Mesothelial cell of epicardium (in vitro differentiated cells): ENCODE data around the gene SNX7. TPM values are rescaled to one million over a fixed set of nuclear protein-coding genes. Genes with fewer than 3 reads are reported as not detected.

Experiments
- DNase-seq, 2 experiments: peaks; one replicate each; pipeline ENCODE4 v3.0.0; 2021; ENCODE audit warnings: low spot score in 2 of 2; ENCODE audit not compliant: unreplicated experiment in 2 of 2
- H3K27ac Mint-ChIP-seq: 2 replicates; pipeline ENCODE4 v1.8.0; 2021; ENCODE audit warnings: mixed read lengths
- H3K27me3 Mint-ChIP-seq: 2 replicates; pipeline ENCODE4 v1.8.0; 2021; ENCODE audit warnings: low read depth, mixed read lengths
- H3K36me3 Mint-ChIP-seq: 2 replicates; pipeline ENCODE4 v1.8.0; 2021; ENCODE audit warnings: mixed read lengths
- H3K4me1 Mint-ChIP-seq: 2 replicates; pipeline ENCODE4 v1.8.0; 2021; ENCODE audit warnings: mixed read lengths
- H3K4me3 Mint-ChIP-seq: 2 replicates; pipeline ENCODE4 v1.8.0; 2021; ENCODE audit warnings: mild to moderate bottlenecking, moderate library complexity, mixed read lengths
- H3K9me3 Mint-ChIP-seq: 2 replicates; pipeline ENCODE4 v1.8.0; 2021; ENCODE audit warnings: mixed read lengths
- CTCF ChIP-seq: fragments of 200-600 bp; sonication (generic); IDR thresholded peaks from one replicate; pipeline ENCODE4 v1.5.0; 2021; ENCODE audit warnings: antibody characterized with exemption; ENCODE audit not compliant: unreplicated experiment
- total RNA-seq: library from RNA; stranded (reverse); gene quantifications from 3 replicates; pipeline ENCODE4 v1.2.1, GENCODE V29; 2021

The SNX7 gene
- total RNA-seq, 1 donor from 2014 or later = 16.1 TPM

- no peak for DNase-seq
- no peak for TF ChIP-seq CTCF
- H3K4me1 Mint-ChIP-seq = no peaks in the 10 kb centered on the region
- H3K27me3 Mint-ChIP-seq = no peaks in the 10 kb centered on the region
- H3K9me3 Mint-ChIP-seq = peaks cover 19% of the 10 kb centered on the region
- H3K36me3 Mint-ChIP-seq = no peaks in the 10 kb centered on the region
- H3K27ac Mint-ChIP-seq = no peak overlapping the region
- no peak overlapping the region for H3K4me3 Mint-ChIP-seq
These were observed 10.3 kb upstream of the SNX7 start for GRCh38 chr1:98651116-98651632.

- no peaks in the 10 kb centered on the region for H3K4me1 Mint-ChIP-seq
- H3K36me3 Mint-ChIP-seq = no peaks in the 10 kb centered on the region
- H3K9me3 Mint-ChIP-seq = peaks cover 13% of the 10 kb centered on the region
- no peak overlapping the region for H3K27ac Mint-ChIP-seq
- DNase-seq = no peak
- TF ChIP-seq CTCF = no peak
- H3K27me3 Mint-ChIP-seq = no peaks in the 10 kb centered on the region
- H3K4me3 Mint-ChIP-seq = no peak overlapping the region
These were observed 8.4 kb upstream of the SNX7 start for GRCh38 chr1:98653123-98653522.

GRCh38 chr1:98659879-98660278 is 1.6 kb upstream of the SNX7 start:
- Mint-ChIP-seq H3K9me3 (no peaks in the 10 kb centered on the region), H3K4me3 (no peak overlapping the region), H3K4me1 (peaks cover 28% of the 10 kb centered on the region), H3K36me3 (no peaks in the 10 kb centered on the region), H3K27me3 (no peaks in the 10 kb centered on the region), H3K27ac (no peak overlapping the region)
- DNase-seq = no peak
- TF ChIP-seq CTCF = no peak

- no peak for DNase-seq
- no peak for TF ChIP-seq CTCF
- Mint-ChIP-seq H3K9me3 (no peaks in the 10 kb centered on the region), H3K27ac (peak overlapping the region; percentile 95), H3K4me1 (peaks cover 28% of the 10 kb centered on the region), H3K27me3 (no peaks in the 10 kb centered on the region), H3K36me3 (no peaks in the 10 kb centered on the region), H3K4me3 (peak overlapping the region; percentile 79)
These were observed 479 bp upstream of the SNX7 start for GRCh38 chr1:98660940-98661543.

- no peaks in the 10 kb centered on the region for H3K27me3 Mint-ChIP-seq
- peak overlapping the region; percentile 97 for H3K27ac Mint-ChIP-seq
- no peaks in the 10 kb centered on the region for H3K36me3 Mint-ChIP-seq
- peaks cover 28% of the 10 kb centered on the region for H3K4me1 Mint-ChIP-seq
- H3K9me3 Mint-ChIP-seq = no peaks in the 10 kb centered on the region
- DNase-seq = no peak
- peak overlapping the region; percentile 99 for H3K4me3 Mint-ChIP-seq
- TF ChIP-seq CTCF = no peak
These were observed 792 bp downstream of the SNX7 start for GRCh38 chr1:98662356-98662670.

- no peak for TF ChIP-seq CTCF
- Mint-ChIP-seq H3K27ac (no peak overlapping the region), H3K27me3 (no peaks in the 10 kb centered on the region), H3K4me1 (peaks cover 8% of the 10 kb centered on the region), H3K9me3 (no peaks in the 10 kb centered on the region), H3K4me3 (no peak overlapping the region), H3K36me3 (peaks cover 6% of the 10 kb centered on the region)
- DNase-seq = no peak
These were observed 7.2 kb downstream of the SNX7 start for GRCh38 chr1:98668733-98669132.
